Pancreas (tissue), 10 donors: ENCODE data around the gene EBLN1. TPM values are rescaled to one million over a fixed set of nuclear protein-coding genes. Genes with fewer than 3 reads are reported as not detected.
A peak's percentile ranks its signal among the peaks of the same experiment; 100 is the strongest.

ENCODE experiments used
- ATAC-seq, 4 donors: fragments of 200-7000 bp; cut with Tn5 transposase; one replicate each; pipeline versions ENCODE4 v1.8.0 to v1.9.1; 2020; ENCODE audit warnings: mild to moderate bottlenecking in 4 of 4, moderate library complexity in 4 of 4
- DNase-seq, 6 donors: peaks; one replicate each; pipeline ENCODE4 v3.0.0-alpha.2; 2020
- FAIRE-seq: peaks from 2 replicates; lab custom pipeline; 2012; peaks lifted over from hg19 to GRCh38; lab: Jason Lieb, UNC
- H3K27ac ChIP-seq, 4 donors: fragments of 200-600 bp; sonication (generic); 1 replicate in 3 of 4; 2 replicates in 1 of 4; pipeline versions ENCODE4 v1.5.0 to v1.8.0; 2020
- H3K27me3 ChIP-seq, 4 donors: fragments of 200-600 bp; one replicate each; pipeline ENCODE4 v1.8.0; 2021
- H3K36me3 ChIP-seq, 3 donors: fragments of 200-600 bp; sonication (generic) in 1 of 3; one replicate each; pipeline versions ENCODE4 v1.5.0 to v1.8.0; 2020 to 2021
- H3K4me1 ChIP-seq, 3 donors: fragments of 200-600 bp; one replicate each; pipeline ENCODE4 v1.8.0; 2021
- H3K4me3 ChIP-seq, 4 donors: fragments of 200-600 bp; sonication (generic) in 2 of 4; one replicate each; pipeline versions ENCODE4 v1.5.0 to v1.8.0; 2020 to 2021
- H3K9me3 ChIP-seq, 4 donors: fragments of 200-600 bp; one replicate each; pipeline ENCODE4 v1.8.0; 2021
- WGBS, 2 donors: extraction: QIAGEN DNeasy Blood & Tissue Kit; methylation state at CpG; one replicate each; pipeline ENCODE4 v1.1.7; 2013; 5-methylcytosine and 5-hydroxymethylcytosine counted together
- intact Hi-C, 3 donors: fragments of 100-400 bp; cut with DNase I; formaldehyde crosslinking; loops; one replicate each; pipeline versions ENCODE4 v1.11.1 to v1.14.2; 2022
- polyA plus RNA-seq, 2 donors: library from polyadenylated mRNA; stranded (reverse); fragments of 200-250 nt; gene quantifications; one replicate each; pipeline ENCODE4 v1.2.3, GENCODE V29; 2013
- total RNA-seq, 6 donors: library from RNA; stranded (reverse); fragmentation: NEBNext Ultra II Directional in 4 of 6; extraction: Animal tissue kit (Norgen Biotek cat#: 25700) in 4 of 6; gene quantifications; one replicate each; pipeline versions ENCODE4 v1.2.1 to v1.2.4, GENCODE V29; 2021 to 2023
- TF ChIP-seq, protein P1 (sequence below), 4 donors: fragments of 200-600 bp; sonication (generic) in 3 of 4; IDR thresholded peaks; one replicate each; pipeline versions ENCODE4 v1.5.0 to v1.8.0; 2021; ENCODE audit warnings: antibody characterized with exemption in 4 of 4
- donor health status: healthy with polysubstance abuse.
- donor health status: DM: no; HTN: no; CAD: no; lungs with moderate emphysema.
- donor health status: DM: no; HTN: no; CAD: no.
- donor health status: control.
- donor health status: control.
- donor health status: Bipolar disorder and iron deficiency.
- donor health status: DM: yes; HTN: yes; CAD: no.
- donor health status: DM: no; HTN: no; CAD: no.
- donor health status: DM: no; HTN: no; CAD: no.
- donor health status: DM: yes; HTN: yes; CAD: no.

Gene EBLN1
- total RNA-seq (not detected), polyA plus RNA-seq (not detected)

DNA sequence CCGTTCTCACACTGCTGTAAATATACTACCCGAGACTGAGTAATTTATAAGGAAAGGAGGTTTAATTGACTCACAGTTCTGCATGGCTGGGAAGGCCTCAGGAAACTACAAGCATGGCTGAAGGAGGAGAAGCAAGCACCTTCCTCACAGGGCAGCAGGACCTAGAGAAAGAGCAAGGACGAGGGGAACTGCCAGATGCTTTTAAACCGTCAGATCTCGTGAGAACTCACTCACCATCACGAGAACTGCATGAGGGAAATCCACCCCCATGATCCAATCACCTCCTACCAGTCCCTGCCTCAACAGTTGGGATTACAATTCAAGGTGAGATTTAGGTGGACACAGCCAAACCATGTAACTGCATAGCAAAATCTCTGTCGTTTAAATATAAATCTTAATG is at the start of gene EBLN1:
Gene EBLN1, minus strand, starts transcription at position 174 of the 400 bp plus-strand sequence. CDS start 8,032 bp downstream, outside the sequence.
- no peaks in the 10 kb centered on the region for H3K9me3 ChIP-seq
- FAIRE-seq (no peak), DNase-seq (no peak), ATAC-seq (no peak)
- no peaks in the 10 kb centered on the region for H3K36me3 ChIP-seq
- TF ChIP-seq, protein P1, sequence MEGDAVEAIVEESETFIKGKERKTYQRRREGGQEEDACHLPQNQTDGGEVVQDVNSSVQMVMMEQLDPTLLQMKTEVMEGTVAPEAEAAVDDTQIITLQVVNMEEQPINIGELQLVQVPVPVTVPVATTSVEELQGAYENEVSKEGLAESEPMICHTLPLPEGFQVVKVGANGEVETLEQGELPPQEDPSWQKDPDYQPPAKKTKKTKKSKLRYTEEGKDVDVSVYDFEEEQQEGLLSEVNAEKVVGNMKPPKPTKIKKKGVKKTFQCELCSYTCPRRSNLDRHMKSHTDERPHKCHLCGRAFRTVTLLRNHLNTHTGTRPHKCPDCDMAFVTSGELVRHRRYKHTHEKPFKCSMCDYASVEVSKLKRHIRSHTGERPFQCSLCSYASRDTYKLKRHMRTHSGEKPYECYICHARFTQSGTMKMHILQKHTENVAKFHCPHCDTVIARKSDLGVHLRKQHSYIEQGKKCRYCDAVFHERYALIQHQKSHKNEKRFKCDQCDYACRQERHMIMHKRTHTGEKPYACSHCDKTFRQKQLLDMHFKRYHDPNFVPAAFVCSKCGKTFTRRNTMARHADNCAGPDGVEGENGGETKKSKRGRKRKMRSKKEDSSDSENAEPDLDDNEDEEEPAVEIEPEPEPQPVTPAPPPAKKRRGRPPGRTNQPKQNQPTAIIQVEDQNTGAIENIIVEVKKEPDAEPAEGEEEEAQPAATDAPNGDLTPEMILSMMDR (IDR thresholded peaks at IDR 0.05): no peak
- intact Hi-C loops: no loop called here
- no peaks in the 10 kb centered on the region for H3K4me1 ChIP-seq
- H3K4me3 ChIP-seq: no peak within 1 kb of the TSS
- no peak within 1 kb of the TSS for H3K27ac ChIP-seq
- WGBS, 2 donors: 72 to 82% methylated on average over 7 of the region's 7 CpGs
- peaks cover 0 to 5% (median 0%) of the 10 kb centered on the region in 4 donors for H3K27me3 ChIP-seq

DNA sequence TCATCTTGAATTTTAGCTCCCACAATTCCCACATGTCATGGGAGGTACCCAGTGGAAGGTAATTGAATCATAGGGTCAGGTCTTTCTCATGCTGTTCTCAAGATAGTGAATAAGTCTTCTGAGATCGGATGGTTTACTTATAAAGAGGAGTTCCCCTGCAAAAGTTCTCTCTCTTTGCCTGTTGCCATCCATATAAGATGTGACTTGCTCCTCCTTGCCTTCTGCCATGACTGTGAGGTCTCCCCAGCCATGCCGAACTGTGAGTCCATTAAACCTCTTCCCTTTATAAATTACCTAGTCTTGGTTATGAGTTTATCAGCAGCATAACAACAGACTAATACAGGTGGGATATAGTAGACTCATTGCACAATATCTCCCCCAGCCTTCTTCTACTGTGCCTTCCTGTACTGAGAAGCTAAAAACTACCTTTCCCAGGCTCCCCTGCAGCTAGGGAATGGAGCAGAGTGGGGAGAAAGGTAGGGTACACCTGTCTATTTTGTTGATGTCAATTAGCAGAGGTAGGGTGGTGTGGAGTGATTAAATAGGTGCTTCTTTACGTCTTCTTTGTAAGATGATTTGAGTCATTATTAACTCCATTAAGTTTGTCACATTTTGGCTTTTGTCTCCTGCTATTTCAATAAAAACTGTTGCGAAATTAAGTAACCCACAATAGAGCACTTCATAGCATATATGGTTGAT is 48.2 kb upstream of the EBLN1 start:
- Histone ChIP-seq H3K4me1 (no peaks in the 10 kb centered on the region), H3K4me3 (no peak overlapping the region), H3K27me3 (peaks cover 0 to 3% (median 0%) of the 10 kb centered on the region in 4 donors), H3K9me3 (no peaks in the 10 kb centered on the region), H3K36me3 (no peaks in the 10 kb centered on the region), H3K27ac (no peak overlapping the region)
- TF ChIP-seq, protein P1 (IDR thresholded peaks at IDR 0.05): no peak
- ATAC-seq: no peak
- no peak for FAIRE-seq
- intact Hi-C loops: no loop called here
- WGBS, 2 donors: 77 to 80% methylated on average over 4 of the region's 4 CpGs
- no peak for DNase-seq

- no peak overlapping the region for H3K4me3 ChIP-seq
- DNase-seq: no peak
- 76 to 77% methylated on average over 2 of the region's 2 CpGs for WGBS, 2 donors
- no peaks in the 10 kb centered on the region for H3K9me3 ChIP-seq
- intact Hi-C loops: no loop called here
- no peak for FAIRE-seq
- peaks cover 0 to 4% (median 0%) of the 10 kb centered on the region in 4 donors for H3K27me3 ChIP-seq
- H3K27ac ChIP-seq: no peak overlapping the region
- no peaks in the 10 kb centered on the region for H3K36me3 ChIP-seq
- no peak for ATAC-seq
- no peaks in the 10 kb centered on the region for H3K4me1 ChIP-seq
- TF ChIP-seq, protein P1 (IDR thresholded peaks at IDR 0.05): no peak
Observed at GRCh38 chr10:22263106-22263505, 45.3 kb upstream of the EBLN1 start.

GRCh38 chr10:22259280-22259679 is 41.5 kb upstream of the EBLN1 start:
- ATAC-seq: peak in 1 of 4 donors; percentile 28
- FAIRE-seq: no peak

More at GRCh38 chr10:22259280-22259679, 41.5 kb upstream of the EBLN1 start:
- no peak for DNase-seq
- 69 to 83% methylated on average over 3 of the region's 3 CpGs for WGBS, 2 donors
- Histone ChIP-seq H3K27me3 (peaks cover 0 to 21% (median 6%) of the 10 kb centered on the region in 4 donors), H3K27ac (no peak overlapping the region), H3K9me3 (no peaks in the 10 kb centered on the region), H3K4me1 (no peaks in the 10 kb centered on the region), H3K36me3 (no peaks in the 10 kb centered on the region), H3K4me3 (no peak overlapping the region)
- intact Hi-C loops: no loop called here
- TF ChIP-seq, protein P1 (IDR thresholded peaks at IDR 0.05): no peak
